ENCODE measurements around the gene UGT3A2.

Gene UGT3A2

GRCh38 chr5:36001032-36001431 is 65.7 kb downstream of the UGT3A2 start:
- no peak for DNase-seq

GRCh38 chr5:35999547-35999946 is 67.1 kb downstream of the UGT3A2 start:
- no peak for DNase-seq

DNA sequence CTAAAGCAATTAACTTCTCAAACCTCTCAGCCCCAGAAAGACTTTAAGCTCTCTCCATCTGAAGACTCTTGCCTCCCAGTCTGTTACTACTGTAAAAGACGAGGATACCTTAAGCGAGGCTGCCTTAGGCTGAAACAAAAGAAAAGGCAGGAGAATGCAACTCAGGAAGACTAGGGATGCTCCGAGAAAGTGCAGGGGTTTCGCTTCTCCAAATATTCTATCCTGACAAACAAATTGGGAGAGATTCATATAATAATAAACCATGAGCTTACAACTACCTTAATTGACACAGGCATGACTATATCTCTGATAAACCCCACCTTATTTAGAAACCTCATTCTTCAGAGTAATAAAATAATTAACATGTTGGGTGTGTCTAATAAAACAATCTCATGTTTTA is 70.6 kb downstream of the UGT3A2 start:
- no peak for DNase-seq

DNA sequence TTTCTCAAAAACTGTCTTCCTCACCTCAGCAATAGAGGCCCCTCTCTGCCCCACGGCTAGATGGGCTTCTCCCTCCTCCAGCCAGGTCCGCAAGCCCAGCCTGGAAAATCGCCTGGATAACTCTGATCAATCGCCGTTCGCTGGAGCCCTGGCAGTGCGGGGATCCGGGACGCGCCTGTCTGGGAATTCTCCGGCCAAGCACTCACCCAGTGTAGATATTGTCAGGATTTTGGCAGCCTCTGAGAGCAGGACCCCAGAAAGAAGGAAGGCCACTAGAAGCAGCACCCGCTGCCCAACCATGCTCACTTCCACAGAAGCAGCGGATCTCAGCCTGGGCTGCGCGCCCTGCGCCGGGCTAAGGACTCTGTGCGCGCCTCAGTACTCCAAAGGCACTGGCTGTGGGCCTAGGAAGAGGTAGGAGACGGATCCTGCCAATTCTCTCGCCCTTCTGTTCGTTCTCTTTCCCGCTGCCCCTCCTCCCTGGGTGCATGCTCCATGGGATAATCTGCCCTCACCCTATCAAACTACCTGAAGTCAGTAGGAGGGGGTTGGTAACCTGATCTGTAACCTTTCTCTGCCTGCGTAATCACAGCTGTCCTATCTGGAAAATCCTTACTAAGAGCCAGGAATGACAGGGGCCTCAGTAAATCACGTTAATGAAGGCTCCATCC is 75.6 kb downstream of the UGT3A2 start, which contains the start of gene UGT3A1:
UGT3A1 (minus strand) TSS at position 450 of the 671 bp plus-strand sequence; CDS start at position 300, 150 bp downstream.
- peak; percentile 49 for DNase-seq

DNA sequence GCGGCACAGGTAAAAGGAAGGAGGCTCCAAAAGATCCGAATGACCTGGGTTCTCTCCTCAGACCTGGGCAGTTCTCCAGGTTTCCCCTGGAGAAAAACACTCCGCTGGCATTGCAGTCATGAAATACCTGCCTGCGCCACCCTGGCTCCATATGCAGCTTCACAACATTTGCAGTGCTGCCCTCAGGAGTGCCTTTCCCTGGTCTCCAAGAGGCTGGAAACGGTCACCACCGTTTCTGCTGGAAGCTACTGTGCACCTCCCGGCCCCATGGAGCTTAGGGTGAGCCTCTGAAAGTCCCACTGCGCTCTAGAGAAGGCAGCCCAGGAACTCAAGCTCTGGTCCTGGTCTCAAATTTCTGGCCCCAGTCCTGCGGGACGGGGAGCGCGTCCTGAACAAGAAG is 76.2 kb downstream of the UGT3A2 start:
- no peak for DNase-seq

GRCh38 chr5:35988529-35988928 is 78.2 kb downstream of the UGT3A2 start:
- DNase-seq: no peak

GRCh38 chr5:35987776-35988175 is 78.9 kb downstream of the UGT3A2 start:
- DNase-seq: no peak
